ENCODE results near the gene TP63.

DNA sequence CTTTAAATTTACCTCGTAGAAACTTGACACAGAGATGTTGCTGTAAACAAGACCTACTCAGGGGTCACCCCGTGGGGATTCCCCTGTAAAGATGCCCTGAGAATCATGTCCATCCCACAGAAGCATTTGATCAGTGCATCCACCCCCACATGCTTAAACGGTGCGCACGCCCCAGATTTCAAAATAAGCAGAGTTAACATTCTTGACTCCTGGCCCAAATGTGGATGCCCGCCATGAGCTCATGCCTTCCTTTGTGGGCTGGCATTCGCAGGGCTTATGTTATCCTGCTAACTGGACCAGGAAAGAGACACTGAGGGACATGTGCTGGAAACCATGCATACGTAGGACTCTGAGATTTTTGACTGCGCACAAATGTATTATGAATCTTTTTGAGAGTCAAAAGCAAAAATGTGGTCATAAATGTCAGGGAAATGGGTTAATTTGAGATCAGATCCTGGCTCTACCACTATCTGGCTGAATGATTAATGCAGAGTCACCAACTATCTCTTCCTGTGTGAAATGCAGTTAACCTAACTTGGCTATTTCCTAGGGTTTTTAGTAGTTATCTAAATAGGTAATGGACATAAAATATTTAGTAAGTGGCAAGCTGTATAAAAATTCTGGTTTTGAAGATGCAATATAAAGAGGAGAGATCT is 9.1 kb upstream of the TP63 start:
- TF ChIP-seq, protein P1, sequence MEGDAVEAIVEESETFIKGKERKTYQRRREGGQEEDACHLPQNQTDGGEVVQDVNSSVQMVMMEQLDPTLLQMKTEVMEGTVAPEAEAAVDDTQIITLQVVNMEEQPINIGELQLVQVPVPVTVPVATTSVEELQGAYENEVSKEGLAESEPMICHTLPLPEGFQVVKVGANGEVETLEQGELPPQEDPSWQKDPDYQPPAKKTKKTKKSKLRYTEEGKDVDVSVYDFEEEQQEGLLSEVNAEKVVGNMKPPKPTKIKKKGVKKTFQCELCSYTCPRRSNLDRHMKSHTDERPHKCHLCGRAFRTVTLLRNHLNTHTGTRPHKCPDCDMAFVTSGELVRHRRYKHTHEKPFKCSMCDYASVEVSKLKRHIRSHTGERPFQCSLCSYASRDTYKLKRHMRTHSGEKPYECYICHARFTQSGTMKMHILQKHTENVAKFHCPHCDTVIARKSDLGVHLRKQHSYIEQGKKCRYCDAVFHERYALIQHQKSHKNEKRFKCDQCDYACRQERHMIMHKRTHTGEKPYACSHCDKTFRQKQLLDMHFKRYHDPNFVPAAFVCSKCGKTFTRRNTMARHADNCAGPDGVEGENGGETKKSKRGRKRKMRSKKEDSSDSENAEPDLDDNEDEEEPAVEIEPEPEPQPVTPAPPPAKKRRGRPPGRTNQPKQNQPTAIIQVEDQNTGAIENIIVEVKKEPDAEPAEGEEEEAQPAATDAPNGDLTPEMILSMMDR (IDR thresholded peaks at IDR 0.05; ENCODE audit: poor library complexity, severe bottlenecking), result no peak
- TF ChIP-seq, protein P2, sequence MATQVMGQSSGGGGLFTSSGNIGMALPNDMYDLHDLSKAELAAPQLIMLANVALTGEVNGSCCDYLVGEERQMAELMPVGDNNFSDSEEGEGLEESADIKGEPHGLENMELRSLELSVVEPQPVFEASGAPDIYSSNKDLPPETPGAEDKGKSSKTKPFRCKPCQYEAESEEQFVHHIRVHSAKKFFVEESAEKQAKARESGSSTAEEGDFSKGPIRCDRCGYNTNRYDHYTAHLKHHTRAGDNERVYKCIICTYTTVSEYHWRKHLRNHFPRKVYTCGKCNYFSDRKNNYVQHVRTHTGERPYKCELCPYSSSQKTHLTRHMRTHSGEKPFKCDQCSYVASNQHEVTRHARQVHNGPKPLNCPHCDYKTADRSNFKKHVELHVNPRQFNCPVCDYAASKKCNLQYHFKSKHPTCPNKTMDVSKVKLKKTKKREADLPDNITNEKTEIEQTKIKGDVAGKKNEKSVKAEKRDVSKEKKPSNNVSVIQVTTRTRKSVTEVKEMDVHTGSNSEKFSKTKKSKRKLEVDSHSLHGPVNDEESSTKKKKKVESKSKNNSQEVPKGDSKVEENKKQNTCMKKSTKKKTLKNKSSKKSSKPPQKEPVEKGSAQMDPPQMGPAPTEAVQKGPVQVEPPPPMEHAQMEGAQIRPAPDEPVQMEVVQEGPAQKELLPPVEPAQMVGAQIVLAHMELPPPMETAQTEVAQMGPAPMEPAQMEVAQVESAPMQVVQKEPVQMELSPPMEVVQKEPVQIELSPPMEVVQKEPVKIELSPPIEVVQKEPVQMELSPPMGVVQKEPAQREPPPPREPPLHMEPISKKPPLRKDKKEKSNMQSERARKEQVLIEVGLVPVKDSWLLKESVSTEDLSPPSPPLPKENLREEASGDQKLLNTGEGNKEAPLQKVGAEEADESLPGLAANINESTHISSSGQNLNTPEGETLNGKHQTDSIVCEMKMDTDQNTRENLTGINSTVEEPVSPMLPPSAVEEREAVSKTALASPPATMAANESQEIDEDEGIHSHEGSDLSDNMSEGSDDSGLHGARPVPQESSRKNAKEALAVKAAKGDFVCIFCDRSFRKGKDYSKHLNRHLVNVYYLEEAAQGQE (IDR thresholded peaks at IDR 0.05; ENCODE audit: borderline replicate concordance), result no peak
- TF ChIP-seq POLR2AphosphoS5 (IDR thresholded peaks at IDR 0.05) (no peak), TAF1 (IDR thresholded peaks at IDR 0.05; ENCODE audit: low read depth) (no peak)
